Activated naive CD8-positive, alpha-beta T cell treated with anti-CD3 and anti-CD28 coated beads, Interleukin-2, amount 10 ng/mL, durations not matched to agents 7 days and 5 days (primary cell): ENCODE data around the gene LILRA6. TPM values are rescaled to one million over a fixed set of nuclear protein-coding genes. Genes with fewer than 3 reads are reported as not detected.
"Not testable (repeated sequence)": the region's sequence is repeated elsewhere in the genome, so short reads cannot be mapped to it uniquely, and the experiment has no call there.

Source experiments
- ATAC-seq: fragments of 150-1000 bp; cut with Tn5 transposase; one replicate; pipeline ENCODE4 v1.10.0; 2021; ENCODE audit warnings: low read depth, moderate library complexity
- POLR2A ChIA-PET: fragments of 350-600 bp; sonication (Branson Sonifier 250); formaldehyde crosslinking; loops from one replicate; lab custom pipeline; 2021; ENCODE audit warnings: antibody characterized with exemption; lab: Charles Lee
- DNase-seq: peaks from one replicate; pipeline ENCODE4 v3.0.0; 2021
- H3K27ac Mint-ChIP-seq: one replicate; pipeline ENCODE4 v1.8.0; 2022; ENCODE audit warnings: mild to moderate bottlenecking, mixed read lengths
- H3K27me3 Mint-ChIP-seq: one replicate; pipeline ENCODE4 v1.8.0; 2022; ENCODE audit warnings: mild to moderate bottlenecking, moderate library complexity, mixed read lengths
- H3K36me3 Mint-ChIP-seq: one replicate; pipeline ENCODE4 v1.8.0; 2021; ENCODE audit warnings: mild to moderate bottlenecking, mixed read lengths
- H3K4me1 Mint-ChIP-seq: one replicate; pipeline ENCODE4 v1.8.0; 2021; ENCODE audit warnings: mixed read lengths
- H3K4me3 Mint-ChIP-seq: one replicate; pipeline ENCODE4 v1.8.0; 2022; ENCODE audit warnings: mild to moderate bottlenecking, moderate library complexity, mixed read lengths
- H3K9me3 Mint-ChIP-seq: one replicate; pipeline ENCODE4 v1.8.0; 2021; ENCODE audit warnings: mixed read lengths
- total RNA-seq, 2 experiments: library from RNA; stranded (reverse); gene quantifications; one replicate each; pipeline ENCODE4 v1.2.3, GENCODE V29; 2021

Gene LILRA6
- total RNA-seq, 2 experiments from 2014 or later: 0.60 to 0.64 TPM

GRCh38 chr19:54239491-54240371, 2.9 kb downstream of the LILRA6 start:
- H3K27me3 Mint-ChIP-seq: peaks cover 24% of the 10 kb centered on the region
- H3K9me3 Mint-ChIP-seq, H3K36me3 Mint-ChIP-seq, H3K4me3 Mint-ChIP-seq, H3K27ac Mint-ChIP-seq, H3K4me1 Mint-ChIP-seq, DNase-seq, POLR2A ChIA-PET: not testable (repeated sequence)
- peak; percentile 26 for ATAC-seq

- Mint-ChIP-seq H3K4me3 (no peak overlapping the region), H3K9me3 (no peaks in the 10 kb centered on the region), H3K36me3 (no peaks in the 10 kb centered on the region), H3K27me3 (peaks cover 38% of the 10 kb centered on the region), H3K4me1 (peaks cover 3% of the 10 kb centered on the region), H3K27ac (no peak overlapping the region)
- ATAC-seq (no peak), DNase-seq (no peak)
- POLR2A ChIA-PET: no interaction called here
These were observed 8.6 kb downstream of the LILRA6 start for GRCh38 chr19:54233941-54234340.

DNA sequence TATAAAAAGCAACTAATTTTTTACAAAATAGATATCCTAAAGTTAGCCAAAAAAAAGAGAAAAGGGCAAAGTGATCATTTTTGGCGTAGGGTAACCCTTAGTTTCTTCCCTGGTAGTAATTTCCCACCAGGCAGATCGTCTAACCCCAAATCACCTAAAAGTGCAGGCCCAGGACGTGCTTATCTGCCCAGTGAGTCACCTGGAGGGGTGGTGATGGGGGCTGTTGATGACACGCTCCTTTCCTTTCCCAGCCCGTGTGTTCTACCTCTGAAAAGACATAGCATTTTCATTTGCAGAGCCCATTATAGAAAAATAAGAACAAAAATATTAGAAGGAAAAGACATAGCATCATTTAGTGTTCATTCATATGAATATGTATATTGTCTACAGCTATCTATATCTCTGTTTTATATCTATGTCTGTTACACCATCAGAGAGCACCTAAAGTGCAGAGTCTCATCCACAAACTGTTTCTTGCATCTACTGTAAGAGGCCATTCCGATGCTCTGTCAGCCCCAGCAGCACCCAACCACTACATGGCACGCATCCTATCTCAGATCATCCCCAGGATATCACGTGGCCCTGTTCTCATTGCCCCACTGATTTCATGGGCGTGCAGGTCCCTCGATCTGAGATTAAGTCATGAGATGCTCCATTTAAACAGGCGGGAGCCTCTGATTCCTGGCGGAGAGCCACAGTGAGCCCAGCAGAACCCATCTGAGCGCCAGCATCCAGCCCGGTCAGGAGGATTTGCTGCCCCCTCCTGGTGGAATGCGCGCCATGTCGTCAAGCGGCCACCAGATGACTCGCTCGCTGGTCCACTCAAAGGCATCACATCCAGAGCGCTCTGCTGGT, 11.3 kb downstream of the LILRA6 start:
- peak; percentile 95 for ATAC-seq
- H3K4me3 Mint-ChIP-seq: no peak overlapping the region
- POLR2A ChIA-PET: no interaction called here
- DNase-seq: peak; percentile 87
- peaks cover 3% of the 10 kb centered on the region for H3K4me1 Mint-ChIP-seq
- H3K27me3 Mint-ChIP-seq: peaks cover 36% of the 10 kb centered on the region
- peaks cover 2% of the 10 kb centered on the region for H3K9me3 Mint-ChIP-seq
- H3K27ac Mint-ChIP-seq: no peak overlapping the region
- no peaks in the 10 kb centered on the region for H3K36me3 Mint-ChIP-seq

- POLR2A ChIA-PET: interaction anchor here (0.7 kb wide), 1 partner anchor 80 kb away, joined by 5 read pairs; no protein-coding TSS in a partner anchor
- H3K4me1 Mint-ChIP-seq: peaks cover 3% of the 10 kb centered on the region
- peaks cover 2% of the 10 kb centered on the region for H3K9me3 Mint-ChIP-seq
- H3K4me3 Mint-ChIP-seq: no peak overlapping the region
- no peaks in the 10 kb centered on the region for H3K36me3 Mint-ChIP-seq
- H3K27ac Mint-ChIP-seq: no peak overlapping the region
- H3K27me3 Mint-ChIP-seq: peaks cover 40% of the 10 kb centered on the region
- no peak for DNase-seq
- ATAC-seq: no peak
These were observed 12.6 kb downstream of the LILRA6 start for GRCh38 chr19:54230031-54230430.

DNA sequence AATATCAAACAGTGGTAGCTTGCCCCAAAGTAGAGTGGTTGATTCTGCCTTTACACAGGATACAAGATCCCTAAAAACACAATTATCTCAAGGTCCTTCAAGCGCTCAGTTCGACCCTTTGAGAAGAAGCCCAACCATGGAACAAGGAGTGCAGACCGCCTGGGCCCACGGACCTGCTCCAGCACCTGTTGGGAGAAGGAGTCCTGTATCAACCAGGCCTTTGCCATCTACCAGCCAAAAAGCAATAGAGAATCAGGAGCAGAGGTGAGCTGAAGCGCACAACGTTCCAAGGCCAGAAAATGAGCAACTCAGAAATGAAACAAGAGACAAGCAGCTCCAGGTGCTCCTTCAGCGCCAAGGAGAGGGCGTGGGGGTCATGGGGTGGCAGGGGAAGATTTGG, 13.4 kb downstream of the LILRA6 start:
- Mint-ChIP-seq H3K4me3 (no peak overlapping the region), H3K27ac (no peak overlapping the region), H3K27me3 (peaks cover 34% of the 10 kb centered on the region), H3K4me1 (peaks cover 3% of the 10 kb centered on the region), H3K9me3 (peaks cover 2% of the 10 kb centered on the region), H3K36me3 (no peaks in the 10 kb centered on the region)
- POLR2A ChIA-PET: interaction anchor here (0.7 kb wide), 1 partner anchor 242 kb away, joined by 4 read pairs; no protein-coding TSS in a partner anchor
- no peak for DNase-seq
- ATAC-seq: no peak

- H3K4me3 Mint-ChIP-seq, H3K9me3 Mint-ChIP-seq, H3K4me1 Mint-ChIP-seq, H3K36me3 Mint-ChIP-seq, H3K27ac Mint-ChIP-seq, ATAC-seq, DNase-seq: not testable (repeated sequence)
- POLR2A ChIA-PET: interaction anchor here (1.0 kb wide), 1 partner anchor 34 kb away, joined by 3 read pairs; no protein-coding TSS in a partner anchor
- H3K27me3 Mint-ChIP-seq: peaks cover 24% of the 10 kb centered on the region
These were observed 18.0 kb downstream of the LILRA6 start for GRCh38 chr19:54224619-54225018.

DNA sequence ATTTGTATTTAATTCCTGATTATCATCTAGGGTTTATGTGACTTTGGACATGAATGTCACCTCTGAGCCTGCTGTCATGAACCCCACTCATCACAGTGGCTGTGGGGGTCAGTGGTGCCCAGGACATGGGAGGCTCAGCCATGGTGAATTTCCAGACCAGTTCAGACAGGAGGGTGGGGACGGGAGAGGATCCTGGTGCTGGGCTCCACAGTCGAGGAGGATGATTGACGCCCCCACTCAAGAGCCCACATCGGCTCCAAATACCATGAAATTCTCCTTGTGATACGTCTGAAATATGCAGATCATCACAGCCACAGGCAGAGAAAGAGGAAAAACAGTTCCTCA, 18.7 kb downstream of the LILRA6 start:
- H3K9me3 Mint-ChIP-seq, ATAC-seq, POLR2A ChIA-PET, H3K4me1 Mint-ChIP-seq, DNase-seq, H3K36me3 Mint-ChIP-seq, H3K4me3 Mint-ChIP-seq, H3K27ac Mint-ChIP-seq: not testable (repeated sequence)
- peaks cover 22% of the 10 kb centered on the region for H3K27me3 Mint-ChIP-seq

DNA sequence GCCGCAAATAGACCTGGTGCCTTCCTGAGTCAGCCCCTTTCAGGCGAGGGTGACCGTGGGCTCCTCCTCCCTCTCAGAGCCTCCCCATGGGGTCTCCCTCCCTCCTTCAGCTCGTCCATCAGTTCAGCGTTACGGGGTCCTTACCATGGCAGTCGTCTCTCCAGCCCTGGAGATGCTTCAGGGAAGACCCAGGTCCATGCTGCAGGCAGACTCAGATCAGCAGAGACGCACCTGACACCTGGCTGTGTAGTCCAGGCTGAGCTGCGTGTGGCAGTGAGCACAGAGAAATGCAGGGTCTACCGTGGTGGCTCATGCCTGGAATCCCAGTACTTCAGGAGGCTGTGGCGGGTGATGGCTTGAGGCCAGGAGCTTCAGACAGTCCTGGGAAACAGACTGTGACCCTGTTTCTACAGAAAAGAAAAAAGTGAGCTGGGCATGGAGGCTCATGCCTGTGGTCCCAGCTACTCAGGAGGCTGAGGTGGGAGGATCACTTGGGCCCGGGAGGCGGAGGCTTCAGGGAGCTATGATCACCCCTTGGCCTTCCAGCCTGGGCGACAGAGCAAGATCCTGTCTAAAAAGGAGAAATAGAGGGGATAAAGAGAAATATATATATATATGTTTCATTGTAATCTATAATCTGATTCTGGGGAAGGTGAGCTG, 19.2 kb downstream of the LILRA6 start:
- H3K27me3 Mint-ChIP-seq: peaks cover 22% of the 10 kb centered on the region
- not testable (repeated sequence) for H3K9me3 Mint-ChIP-seq

DNA sequence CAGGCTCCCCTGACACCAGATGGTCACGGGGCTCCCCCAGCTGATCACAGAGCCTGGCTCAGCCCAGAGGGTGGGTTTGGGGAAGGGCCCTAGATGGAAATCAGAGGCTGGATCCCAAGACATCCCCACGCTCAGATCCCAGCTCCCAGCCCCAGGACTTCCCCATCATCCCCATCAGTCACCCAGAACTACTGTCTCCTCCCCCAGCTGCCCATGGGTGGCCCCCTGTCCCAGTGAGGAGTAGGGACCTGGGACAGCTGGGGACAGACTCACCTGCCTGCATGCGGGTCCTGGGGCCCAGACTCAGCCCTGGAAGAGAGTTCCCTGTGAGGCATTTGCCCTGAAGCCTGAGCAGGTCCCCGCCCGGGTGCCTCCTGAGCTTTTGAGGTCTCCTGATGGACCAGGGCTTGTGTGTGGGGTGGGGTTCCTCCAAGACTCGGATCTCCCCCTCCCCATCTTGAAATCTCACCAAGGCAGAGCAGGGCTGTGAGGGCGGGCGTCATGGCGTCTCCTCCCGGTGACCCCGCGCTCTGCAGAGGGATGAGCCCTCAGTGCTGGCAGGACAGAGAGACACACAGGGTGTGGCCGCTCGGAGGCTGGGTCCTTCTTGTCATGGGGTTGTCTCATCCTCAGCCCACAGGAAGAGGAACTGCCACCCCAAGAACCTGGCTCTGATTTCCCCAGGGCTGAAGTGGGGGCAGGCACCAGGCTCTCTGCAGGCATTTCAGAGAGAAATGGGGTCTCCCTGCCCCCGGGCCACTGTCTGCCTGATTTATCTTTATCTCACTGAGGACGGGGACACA, 19.9 kb downstream of the LILRA6 start, which contains the start of gene LILRB3:
TSS of gene LILRB3 (minus strand) at position 534 of the 803 bp plus-strand sequence. CDS start at position 503, 31 bp downstream.
- H3K4me3 Mint-ChIP-seq, H3K36me3 Mint-ChIP-seq, DNase-seq, POLR2A ChIA-PET, H3K4me1 Mint-ChIP-seq, H3K9me3 Mint-ChIP-seq, H3K27ac Mint-ChIP-seq: not testable (repeated sequence)
- peaks cover 17% of the 10 kb centered on the region for H3K27me3 Mint-ChIP-seq
- ATAC-seq: peak; percentile 26

More for the DNA sequence above, 19.2 kb downstream of the LILRA6 start:
- H3K36me3 Mint-ChIP-seq, H3K27ac Mint-ChIP-seq, H3K4me1 Mint-ChIP-seq, POLR2A ChIA-PET, DNase-seq, H3K4me3 Mint-ChIP-seq, ATAC-seq: not testable (repeated sequence)

DNA sequence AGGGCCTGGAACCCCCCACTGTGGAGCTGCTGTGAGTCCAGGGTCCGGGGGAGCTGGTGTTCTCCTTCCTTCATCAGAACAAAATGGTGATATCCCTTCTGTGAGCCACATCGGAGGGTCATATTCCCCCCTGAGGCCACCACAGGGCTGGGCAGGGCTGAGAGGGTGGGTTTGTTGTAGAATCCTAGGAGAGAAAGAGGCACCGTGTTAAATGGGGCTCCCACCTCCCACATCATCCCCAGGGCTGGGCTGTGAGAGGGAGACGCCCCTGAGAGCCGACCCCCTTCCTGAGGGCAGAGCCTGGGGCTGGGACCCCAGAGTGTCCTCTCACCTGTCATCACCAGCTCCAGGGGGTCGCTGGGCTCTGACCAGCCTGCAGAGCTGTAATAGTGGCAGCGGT, 20.6 kb downstream of the LILRA6 start:
- ATAC-seq, H3K9me3 Mint-ChIP-seq, H3K27ac Mint-ChIP-seq, DNase-seq, H3K36me3 Mint-ChIP-seq, POLR2A ChIA-PET, H3K4me1 Mint-ChIP-seq, H3K4me3 Mint-ChIP-seq: not testable (repeated sequence)
- H3K27me3 Mint-ChIP-seq: peaks cover 16% of the 10 kb centered on the region

DNA sequence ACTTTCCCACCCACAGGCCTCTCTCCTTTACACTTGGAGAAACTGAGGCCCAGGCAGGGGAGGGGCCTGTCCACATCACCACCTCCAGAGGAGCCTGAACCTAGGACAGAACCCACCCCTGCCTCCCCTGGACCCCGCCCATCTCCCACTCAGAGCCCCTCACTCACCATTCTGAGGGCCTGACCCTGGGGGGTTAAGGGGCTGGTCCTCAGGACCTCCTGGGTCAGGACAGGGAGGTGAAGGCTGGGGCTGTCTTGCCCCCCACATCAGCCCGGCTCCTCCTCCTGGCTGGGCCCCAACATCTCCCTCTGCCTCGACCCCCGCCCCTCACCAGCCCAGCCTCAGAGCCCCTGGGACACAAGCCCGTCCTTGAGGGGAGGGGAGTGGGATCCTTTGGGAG, 22.9 kb downstream of the LILRA6 start:
- H3K4me3 Mint-ChIP-seq, ATAC-seq, H3K27ac Mint-ChIP-seq, H3K36me3 Mint-ChIP-seq, H3K9me3 Mint-ChIP-seq, POLR2A ChIA-PET, H3K4me1 Mint-ChIP-seq, H3K27me3 Mint-ChIP-seq, DNase-seq: not testable (repeated sequence)

DNA sequence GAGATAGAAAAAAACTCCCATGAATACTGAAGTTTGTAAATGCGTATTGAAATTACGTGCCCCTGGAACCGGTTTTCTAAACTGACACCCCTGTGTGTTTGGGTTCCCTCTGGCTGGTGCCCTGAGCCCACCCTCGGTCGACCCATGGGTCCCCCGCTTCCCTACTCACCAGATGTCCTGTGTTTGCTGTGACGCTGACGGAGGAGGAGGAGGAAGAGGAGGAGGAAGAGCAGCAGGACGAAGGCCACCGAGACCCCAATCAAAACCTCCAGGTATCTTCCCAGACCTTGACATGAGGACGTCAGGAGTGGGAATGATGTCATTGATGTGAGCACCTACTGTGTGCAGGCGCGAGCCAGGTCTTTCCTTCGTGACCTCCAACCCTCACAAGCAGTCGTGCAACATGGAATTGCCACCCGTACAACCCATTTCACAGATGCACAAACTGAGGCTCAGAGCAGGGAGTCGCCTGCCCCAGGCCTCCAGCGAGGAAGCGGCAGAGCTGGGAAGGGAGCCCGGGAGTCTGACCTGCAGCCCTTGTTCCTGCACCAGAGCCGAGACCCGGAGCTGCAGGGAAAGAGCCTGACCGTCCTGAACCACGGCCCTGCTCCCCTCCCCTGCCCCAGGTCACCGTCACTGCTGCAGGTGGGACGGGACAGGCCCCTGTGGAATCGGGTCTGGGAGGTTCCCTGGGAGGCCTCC, 23.5 kb downstream of the LILRA6 start:
- H3K27me3 Mint-ChIP-seq: peaks cover 7% of the 10 kb centered on the region
- H3K4me1 Mint-ChIP-seq: peaks cover 5% of the 10 kb centered on the region

More for the DNA sequence above, 23.5 kb downstream of the LILRA6 start:
- H3K9me3 Mint-ChIP-seq: no peaks in the 10 kb centered on the region
- DNase-seq: no peak
- peaks cover 1% of the 10 kb centered on the region for H3K36me3 Mint-ChIP-seq
- no peak overlapping the region for H3K4me3 Mint-ChIP-seq
- no peak for ATAC-seq
- no peak overlapping the region for H3K27ac Mint-ChIP-seq
- POLR2A ChIA-PET: no interaction called here
